Stimulated activated CD8-positive, alpha-beta memory T cell treated with anti-CD3 and anti-CD28 coated beads, Interleukin-4, amount 100 ng/mL, for 1 hour (primary cell): ENCODE data around the gene DLEC1.
A peak's percentile ranks its signal among the peaks of the same experiment; 100 is the strongest.
"Not testable (repeated sequence)": the region's sequence is repeated elsewhere in the genome, so short reads cannot be mapped to it uniquely, and the experiment has no call there.

Source experiments
- DNase-seq, 2 donors: peaks; one replicate each; pipeline ENCODE4 v3.0.0-alpha.2; 2020; ENCODE audit warnings: low read depth in 2 of 2, low spot score in 1 of 2

Gene DLEC1

GRCh38 chr3:38036906-38037305, 2.1 kb upstream of the DLEC1 start:
- no peak for DNase-seq

GRCh38 chr3:38038447-38038911, 529 bp upstream of the DLEC1 start:
- no peak for DNase-seq

DNA sequence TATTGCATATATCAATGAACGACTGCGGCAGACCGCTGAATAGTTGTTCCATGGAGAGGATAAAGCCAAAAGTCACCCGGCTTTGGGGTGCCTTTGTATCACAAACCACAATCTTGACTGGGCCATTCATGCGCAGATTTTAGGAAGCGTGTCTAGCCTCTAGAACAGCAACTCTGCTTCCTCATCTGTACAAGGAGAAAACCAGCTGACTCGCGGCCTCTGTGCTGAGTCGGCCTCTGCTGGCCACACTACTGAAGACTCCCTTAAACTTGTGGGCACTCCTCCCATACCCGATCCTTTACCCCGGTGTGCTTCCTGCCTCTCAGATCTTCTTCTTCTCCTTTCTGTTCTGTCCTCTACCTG, 872 bp downstream of the DLEC1 start:
- DNase-seq: peak in 1 of 2 donors; percentile 49

DNA sequence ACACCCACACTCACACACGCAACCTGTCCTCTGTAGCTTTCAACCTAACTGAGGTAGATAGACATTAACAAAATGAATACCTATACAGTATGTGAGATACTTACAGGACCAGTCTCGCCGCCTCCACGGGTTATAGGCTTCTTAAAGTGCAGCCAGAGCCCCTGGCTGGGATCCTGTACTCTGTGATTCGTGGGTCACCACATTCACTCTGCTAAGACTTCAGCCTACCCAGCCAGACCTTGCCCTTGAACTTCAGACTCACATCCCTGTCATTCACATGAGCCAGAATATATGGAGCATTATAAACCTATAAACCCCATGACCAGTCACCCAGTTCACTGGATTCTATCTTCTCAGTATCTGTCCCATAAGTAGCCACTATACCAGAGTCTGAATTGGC, 1.4 kb downstream of the DLEC1 start:
- no peak for DNase-seq

- no peak for DNase-seq
Measured at GRCh38 chr3:38043486-38043885, 4.5 kb downstream of the DLEC1 start.

- no peak for DNase-seq
Measured at GRCh38 chr3:38046027-38046426, 7.0 kb downstream of the DLEC1 start.

- no peak for DNase-seq
Measured at GRCh38 chr3:38046821-38047220, 7.8 kb downstream of the DLEC1 start.

DNA sequence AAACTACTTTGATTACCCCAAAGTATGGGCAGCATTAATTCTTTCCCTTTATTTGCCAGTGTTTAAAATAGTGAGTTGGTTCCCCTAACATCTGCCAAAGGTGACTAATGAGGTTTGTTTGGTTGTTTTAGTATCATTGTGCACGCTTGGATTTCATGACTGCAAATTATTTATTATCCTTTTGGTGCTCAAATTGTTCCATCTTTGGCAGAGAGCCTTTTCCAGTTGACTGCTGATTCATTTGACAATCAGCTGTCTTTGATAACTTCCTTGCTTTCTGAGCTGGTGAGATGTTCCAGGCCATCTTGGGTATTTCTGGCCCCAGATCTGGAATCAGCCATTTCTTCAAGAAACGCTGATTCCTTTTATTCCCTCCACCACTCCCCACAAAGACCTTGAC, 8.9 kb downstream of the DLEC1 start:
- DNase-seq: no peak

GRCh38 chr3:38049358-38050126, 10.5 kb downstream of the DLEC1 start:
- DNase-seq: no peak

GRCh38 chr3:38051131-38051530, 12.1 kb downstream of the DLEC1 start:
- DNase-seq: no peak

- not testable (repeated sequence) for DNase-seq
Measured at GRCh38 chr3:38053286-38053685, 14.3 kb downstream of the DLEC1 start.

- not testable (repeated sequence) for DNase-seq
Measured at GRCh38 chr3:38053813-38054498, 14.9 kb downstream of the DLEC1 start.

- no peak for DNase-seq
Measured at GRCh38 chr3:38054499-38055001, 15.5 kb downstream of the DLEC1 start.

DNA sequence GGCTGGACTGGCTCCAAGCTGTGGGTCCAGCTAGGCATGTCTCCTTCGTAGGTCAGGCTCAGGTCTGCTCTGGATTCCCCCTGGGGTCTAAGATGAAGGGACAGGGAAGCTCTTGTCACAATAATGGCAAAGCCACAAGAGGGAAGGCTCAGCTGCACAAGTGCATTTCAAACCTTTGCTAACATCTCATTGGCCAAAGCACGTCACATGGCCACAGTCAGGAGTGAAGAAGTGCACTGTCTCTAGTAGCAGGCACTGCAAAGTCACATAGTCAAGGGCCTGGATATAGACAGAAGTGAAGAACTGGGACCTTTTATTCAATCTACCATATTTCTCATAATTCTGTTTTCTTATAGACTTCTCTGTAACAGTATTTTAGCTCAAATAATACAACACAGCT, 20.1 kb downstream of the DLEC1 start:
- no peak for DNase-seq

DNA sequence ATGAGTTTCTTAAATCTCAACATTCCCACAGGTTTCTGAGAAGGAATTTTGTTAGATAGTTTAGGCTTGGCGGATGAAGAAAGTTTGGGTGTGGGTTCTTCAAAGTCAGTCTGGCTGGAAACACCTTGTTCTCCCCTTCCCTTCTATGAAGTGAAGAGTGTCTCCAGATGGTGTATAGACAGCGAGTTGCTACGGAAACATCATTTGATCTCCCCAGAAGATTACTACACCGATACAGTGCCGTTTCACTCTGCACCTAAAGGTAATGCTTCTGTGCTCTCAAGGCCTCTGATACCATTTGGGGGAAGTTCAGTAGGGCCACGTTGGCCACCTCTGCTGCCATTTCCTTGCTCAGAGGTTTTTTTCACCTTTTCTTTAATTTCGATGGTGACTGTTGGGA, 20.6 kb downstream of the DLEC1 start:
- DNase-seq: no peak

- no peak for DNase-seq
Measured at GRCh38 chr3:38062809-38063208, 23.8 kb downstream of the DLEC1 start.

- DNase-seq: not testable (repeated sequence)
Measured at GRCh38 chr3:38064453-38064852, 25.4 kb downstream of the DLEC1 start.

DNA sequence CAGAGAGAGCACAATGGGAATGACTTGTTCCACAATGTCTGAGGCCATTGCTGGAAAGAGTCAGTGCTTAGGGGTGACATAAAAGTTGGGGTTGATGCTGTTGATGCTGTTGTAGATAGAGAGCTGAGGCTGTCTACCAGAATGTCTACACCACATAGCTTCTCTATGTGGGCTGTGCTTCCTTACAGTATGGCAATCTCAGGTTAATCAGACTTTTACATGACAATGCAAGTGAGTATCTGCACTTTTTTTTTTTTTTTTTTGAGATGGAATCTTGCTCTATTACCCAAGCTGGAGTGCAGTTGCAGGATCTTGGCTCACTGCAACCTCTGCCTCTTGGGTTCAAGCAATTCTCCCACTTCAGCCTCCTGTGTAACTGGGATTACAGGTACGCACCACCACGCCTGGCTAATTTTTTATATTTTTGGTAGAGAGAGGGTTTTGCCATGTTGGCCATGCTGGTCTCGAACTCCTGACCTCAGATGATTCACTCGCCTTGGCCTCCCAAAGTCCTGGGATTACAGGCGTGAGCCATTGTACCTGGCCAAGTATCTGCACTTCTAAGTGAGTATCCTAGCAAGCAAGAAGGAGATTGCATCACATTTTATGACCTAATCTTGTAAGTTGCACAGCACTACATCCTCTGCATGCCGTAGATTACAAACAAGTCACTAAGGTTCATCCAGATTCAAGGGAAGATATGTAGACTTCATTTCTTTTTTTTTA, 28.7 kb downstream of the DLEC1 start:
- DNase-seq: no peak

- no peak for DNase-seq
Measured at GRCh38 chr3:38070013-38070412, 31.0 kb downstream of the DLEC1 start.

DNA sequence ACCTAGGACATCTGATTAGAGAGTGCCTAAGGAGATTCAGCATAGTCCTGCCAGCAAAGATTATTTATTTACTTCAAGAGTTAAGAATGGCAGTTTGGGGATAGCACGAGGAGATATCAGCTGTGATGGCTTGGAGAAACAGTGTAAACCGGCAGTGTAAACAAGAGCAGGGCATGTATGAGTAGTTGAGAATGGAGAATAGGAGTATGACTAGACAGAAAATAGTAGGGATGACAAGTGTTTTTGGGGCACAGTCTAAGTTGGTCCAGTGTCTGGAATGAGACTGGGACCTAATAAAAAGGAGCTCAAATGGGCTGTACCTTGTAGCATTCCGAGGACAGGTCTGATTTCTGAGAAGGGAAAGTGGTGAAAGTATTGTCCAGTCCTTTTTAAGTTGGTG, 38.1 kb downstream of the DLEC1 start:
- not testable (repeated sequence) for DNase-seq

- DNase-seq: not testable (repeated sequence)
Measured at GRCh38 chr3:38082296-38082695, 43.3 kb downstream of the DLEC1 start.

- DNase-seq: not testable (repeated sequence)
Measured at GRCh38 chr3:38083254-38083653, 44.2 kb downstream of the DLEC1 start.
